GM10248 (cell line): ENCODE data around the gene GPS1.

Experiments used
- CTCF ChIA-PET: fragments of 300-600 bp; sonication (Branson Sonifier 250); formaldehyde crosslinking; extraction: SDS; loops from one replicate; lab custom pipeline; 2021; ENCODE audit warnings: antibody characterized with exemption; lab: Yijun Ruan, JAX
- POLR2A ChIA-PET: fragments of 350-650 bp; sonication (Branson Sonifier 250); formaldehyde crosslinking; extraction: SDS; loops from one replicate; lab custom pipeline; 2020; ENCODE audit warnings: antibody characterized with exemption; lab: Yijun Ruan, JAX
- DNase-seq: peaks from one replicate; pipeline ENCODE4 v3.0.0; 2012; ENCODE audit errors: extremely low spot score
- TF ChIP-seq, protein P1 (sequence below): IDR thresholded peaks from 2 replicates; pipeline ENCODE4 v1.5.1; 2012; ENCODE audit warnings: mild to moderate bottlenecking, low read depth; ENCODE audit errors: extremely low read depth, missing control alignments, control extremely low read depth

The GPS1 gene

DNA sequence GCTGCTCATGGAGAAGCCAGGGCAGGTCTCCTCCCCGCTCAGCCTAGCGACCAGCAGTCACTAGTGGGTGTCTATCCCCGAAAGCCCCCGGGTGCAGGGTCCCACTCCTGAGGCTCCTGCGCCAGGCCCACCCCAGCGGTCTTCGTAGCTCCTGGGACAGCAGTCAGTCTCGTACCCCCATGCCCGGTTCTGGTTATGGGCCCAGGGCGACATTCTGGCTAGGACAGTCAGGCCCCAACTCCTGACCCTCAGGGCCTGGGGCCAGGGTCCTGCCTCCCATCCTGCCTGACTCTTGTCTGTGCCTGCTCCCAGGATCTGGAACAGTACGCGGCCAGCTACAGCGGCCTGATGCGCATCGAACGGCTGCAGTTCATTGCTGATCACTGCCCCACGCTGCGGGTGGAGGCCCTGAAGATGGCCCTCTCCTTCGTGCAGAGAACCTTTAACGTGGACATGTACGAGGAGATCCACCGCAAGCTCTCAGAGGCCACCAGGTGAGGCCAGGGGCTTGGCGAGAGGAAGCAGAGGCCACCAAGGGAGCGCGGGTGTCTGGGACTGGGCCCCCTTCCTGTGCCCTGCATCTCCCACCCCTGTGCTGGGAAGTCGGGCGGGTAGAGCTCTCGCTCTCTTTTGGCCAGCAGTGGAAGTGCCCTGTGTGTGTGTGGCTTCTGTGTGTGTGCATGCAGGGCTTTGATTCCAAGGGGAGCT, 2.0 kb downstream of the GPS1 start:
- ChIA-PET CTCF (interaction anchor here (1.3 to 1.5 kb wide), 2 partner anchors 20 to 103 kb away, joined by 3 read pairs; no protein-coding TSS in a partner anchor), POLR2A (no interaction called here)
- TF ChIP-seq, protein P1, sequence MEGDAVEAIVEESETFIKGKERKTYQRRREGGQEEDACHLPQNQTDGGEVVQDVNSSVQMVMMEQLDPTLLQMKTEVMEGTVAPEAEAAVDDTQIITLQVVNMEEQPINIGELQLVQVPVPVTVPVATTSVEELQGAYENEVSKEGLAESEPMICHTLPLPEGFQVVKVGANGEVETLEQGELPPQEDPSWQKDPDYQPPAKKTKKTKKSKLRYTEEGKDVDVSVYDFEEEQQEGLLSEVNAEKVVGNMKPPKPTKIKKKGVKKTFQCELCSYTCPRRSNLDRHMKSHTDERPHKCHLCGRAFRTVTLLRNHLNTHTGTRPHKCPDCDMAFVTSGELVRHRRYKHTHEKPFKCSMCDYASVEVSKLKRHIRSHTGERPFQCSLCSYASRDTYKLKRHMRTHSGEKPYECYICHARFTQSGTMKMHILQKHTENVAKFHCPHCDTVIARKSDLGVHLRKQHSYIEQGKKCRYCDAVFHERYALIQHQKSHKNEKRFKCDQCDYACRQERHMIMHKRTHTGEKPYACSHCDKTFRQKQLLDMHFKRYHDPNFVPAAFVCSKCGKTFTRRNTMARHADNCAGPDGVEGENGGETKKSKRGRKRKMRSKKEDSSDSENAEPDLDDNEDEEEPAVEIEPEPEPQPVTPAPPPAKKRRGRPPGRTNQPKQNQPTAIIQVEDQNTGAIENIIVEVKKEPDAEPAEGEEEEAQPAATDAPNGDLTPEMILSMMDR: no peak
- DNase-seq: no peak

DNA sequence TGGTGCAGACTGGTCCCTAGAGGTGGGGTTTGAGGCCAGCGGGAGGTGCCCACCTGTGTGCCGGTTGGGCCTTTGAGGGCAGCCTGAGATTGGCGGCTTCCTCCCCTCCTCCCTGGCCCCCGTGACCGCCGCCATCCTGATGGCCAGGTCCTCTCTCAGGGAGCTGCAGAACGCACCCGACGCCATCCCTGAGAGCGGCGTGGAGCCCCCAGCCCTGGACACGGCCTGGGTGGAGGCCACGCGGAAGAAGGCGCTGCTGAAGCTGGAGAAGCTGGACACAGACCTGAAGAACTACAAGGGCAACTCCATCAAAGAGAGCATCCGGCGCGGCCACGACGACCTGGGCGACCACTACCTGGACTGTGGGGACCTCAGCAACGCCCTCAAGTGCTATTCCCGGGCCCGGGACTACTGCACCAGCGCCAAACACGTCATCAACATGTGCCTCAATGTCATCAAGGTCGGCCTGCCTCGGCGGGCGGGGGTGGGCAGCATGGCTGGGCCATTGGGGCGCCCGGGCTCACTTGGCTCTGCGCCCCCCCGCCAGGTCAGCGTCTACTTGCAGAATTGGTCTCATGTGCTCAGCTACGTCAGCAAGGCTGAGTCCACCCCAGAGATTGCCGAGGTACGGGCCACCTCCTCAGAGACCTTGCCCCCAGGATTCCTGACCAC, 2.8 kb downstream of the GPS1 start:
- ChIA-PET POLR2A (no interaction called here), CTCF (interaction anchor here (1.5 kb wide), 1 partner anchor 102 kb away, joined by 3 read pairs; no protein-coding TSS in a partner anchor)
- TF ChIP-seq, protein P1: no peak
- no peak for DNase-seq

DNA sequence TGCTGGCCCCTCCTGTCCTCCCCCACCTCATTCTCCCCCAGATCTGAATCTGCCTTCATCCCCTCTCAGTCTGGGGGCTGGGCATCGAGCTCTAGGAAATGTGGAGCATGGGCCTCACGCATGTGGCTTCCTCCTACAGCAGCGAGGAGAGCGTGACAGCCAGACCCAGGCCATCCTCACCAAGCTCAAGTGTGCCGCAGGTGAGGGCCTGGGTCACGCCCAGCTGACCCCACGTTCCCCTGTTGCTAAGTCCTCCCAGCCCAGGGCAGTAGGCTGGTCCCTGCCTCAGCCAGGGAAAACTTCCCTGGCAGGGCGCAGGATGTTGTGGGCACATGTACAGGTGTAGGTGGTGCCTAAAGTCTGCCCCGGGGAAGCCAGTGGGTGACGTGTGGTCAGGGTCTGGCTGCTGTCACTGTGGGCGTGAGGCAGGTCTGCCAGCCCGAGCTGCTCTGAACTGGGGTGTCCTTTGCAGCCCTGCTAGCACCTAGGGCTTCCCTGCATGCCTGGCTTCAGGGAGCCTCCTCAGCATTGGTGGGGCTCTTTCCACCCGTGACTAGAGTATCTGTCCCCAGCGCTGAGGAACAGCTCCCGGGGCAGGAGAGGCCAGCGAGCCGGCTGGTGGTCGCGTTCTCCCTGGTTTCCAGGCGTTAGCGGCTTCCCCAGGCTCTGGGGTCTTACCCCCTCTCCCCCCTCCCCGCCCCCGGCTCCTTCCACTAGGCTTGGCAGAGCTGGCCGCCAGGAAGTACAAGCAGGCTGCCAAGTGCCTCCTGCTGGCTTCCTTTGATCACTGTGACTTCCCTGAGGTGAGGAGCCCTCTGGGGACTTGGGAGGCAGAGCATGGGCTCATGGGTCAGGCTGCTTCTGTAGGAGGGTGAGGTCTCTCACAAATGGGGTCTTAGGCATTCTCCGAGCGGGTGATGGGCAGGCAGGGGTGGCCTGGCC, 3.6 kb downstream of the GPS1 start:
- POLR2A ChIA-PET: interaction anchor here (0.6 to 1.1 kb wide), 2 partner anchors 18 to 457 kb away, joined by 3 read pairs; partner anchors contain the start of gene DCXR
- CTCF ChIA-PET: interaction anchor here (1.1 to 1.2 kb wide), 3 partner anchors 18 to 99 kb away, joined by 3 to 4 read pairs (median 3); partner anchors contain the start of gene DCXR
- TF ChIP-seq, protein P1: no peak
- no peak for DNase-seq

DNA sequence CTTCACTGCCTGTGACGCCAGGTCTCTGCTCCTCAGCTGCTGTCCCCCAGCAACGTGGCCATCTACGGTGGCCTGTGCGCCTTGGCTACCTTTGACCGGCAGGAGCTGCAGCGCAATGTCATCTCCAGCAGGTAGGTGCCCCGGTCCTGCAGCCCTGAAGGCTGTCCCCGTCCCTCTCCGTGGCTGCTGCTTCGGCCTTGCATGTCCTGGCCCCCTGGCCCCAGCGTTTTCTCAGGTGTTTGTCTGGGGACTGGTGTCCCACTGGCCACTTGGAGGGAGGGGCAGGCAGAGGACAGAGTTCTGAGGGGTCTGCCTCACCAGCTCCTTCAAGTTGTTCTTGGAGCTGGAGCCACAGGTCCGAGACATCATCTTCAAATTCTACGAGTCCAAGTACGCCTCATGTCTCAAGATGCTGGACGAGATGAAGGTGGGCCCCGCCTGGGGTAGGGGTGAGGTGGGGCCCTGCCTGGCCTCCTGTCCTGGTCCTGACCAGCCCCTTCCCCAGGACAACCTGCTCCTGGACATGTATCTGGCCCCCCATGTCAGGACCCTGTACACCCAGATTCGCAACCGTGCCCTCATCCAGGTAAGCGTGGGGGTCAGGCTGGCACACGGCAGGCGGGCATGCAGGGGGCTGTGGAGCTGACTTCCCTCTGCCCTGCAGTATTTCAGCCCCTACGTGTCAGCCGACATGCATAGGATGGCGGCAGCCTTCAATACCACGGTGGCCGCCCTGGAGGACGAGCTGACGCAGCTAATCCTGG, 4.4 kb downstream of the GPS1 start:
- POLR2A ChIA-PET: interaction anchor here (1.1 kb wide), 1 partner anchor 18 kb away, joined by 3 read pairs; the partner anchor contains the start of gene DCXR
- TF ChIP-seq, protein P1: no peak
- no peak for DNase-seq
- CTCF ChIA-PET: interaction anchor here (0.9 to 1.5 kb wide), 5 partner anchors 10 to 98 kb away, joined by 3 to 5 read pairs (median 3); partner anchors contain the start of genes DCXR and DUS1L

DNA sequence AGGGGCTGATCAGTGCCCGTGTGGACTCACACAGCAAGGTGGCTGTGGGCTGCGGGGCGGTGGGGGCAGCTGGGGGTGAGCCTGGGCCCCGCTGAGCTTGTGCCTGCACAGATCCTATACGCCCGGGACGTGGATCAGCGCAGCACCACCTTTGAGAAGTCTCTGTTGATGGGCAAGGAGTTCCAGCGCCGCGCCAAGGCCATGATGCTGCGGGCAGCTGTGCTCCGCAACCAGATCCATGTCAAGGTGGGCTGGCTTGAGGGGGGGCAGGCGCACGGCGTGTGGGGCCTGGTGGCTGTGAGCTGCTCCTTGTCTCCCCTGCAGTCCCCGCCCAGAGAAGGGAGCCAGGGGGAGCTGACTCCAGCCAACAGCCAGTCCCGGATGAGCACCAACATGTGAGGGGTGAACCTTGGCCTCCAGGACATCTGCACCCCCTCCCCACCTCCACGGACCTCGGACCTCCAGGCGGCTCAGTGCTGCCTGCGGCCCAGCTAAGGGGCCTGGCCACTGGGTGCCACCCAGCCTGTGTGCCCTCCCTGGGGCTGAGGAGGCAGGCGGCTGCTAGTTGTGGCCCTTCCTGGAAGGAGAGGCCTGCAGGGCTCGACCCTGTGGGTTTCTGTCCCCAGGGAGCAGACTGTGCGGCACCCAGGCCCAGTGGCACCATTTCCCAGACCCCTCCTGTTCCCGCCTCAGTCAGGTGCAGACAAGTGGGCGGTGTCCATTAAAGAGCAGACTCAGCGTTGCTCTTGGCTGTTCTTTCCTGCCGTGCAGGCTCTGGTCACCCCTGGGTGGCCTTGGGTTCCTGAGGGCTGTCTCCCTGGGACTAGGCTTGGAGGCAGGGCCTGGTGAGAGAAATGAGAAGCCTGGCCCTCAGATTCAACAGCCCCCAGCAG, 5.3 kb downstream of the GPS1 start:
- no peak for DNase-seq
- POLR2A ChIA-PET: interaction anchor here (1.1 kb wide), 1 partner anchor 19 kb away, joined by 3 read pairs; the partner anchor contains the start of gene DCXR
- CTCF ChIA-PET: interaction anchor here (0.9 to 1.5 kb wide), 4 partner anchors 9 to 98 kb away, joined by 3 to 5 read pairs (median 4); partner anchors contain the start of genes DCXR and DUS1L
- TF ChIP-seq, protein P1: no peak
